Measurements from ENCODE around the gene SLC43A3. TPM values are rescaled to one million over a fixed set of nuclear protein-coding genes. Genes with fewer than 3 reads are reported as not detected.

SLC43A3 gene
- total RNA-seq, 2 experiments from 2014 or later, result 41.3 to 62.1 TPM

GRCh38 chr11:57462597-57462996, 35.7 kb upstream of the SLC43A3 start:
- ChIA-PET CTCF (ENCODE audit: unreplicated experiment) (no interaction called here), POLR2A (no interaction called here)
- intact Hi-C loops (cut with micrococcal nuclease; ENCODE audit: unreplicated experiment), result loop anchor here (10.0 kb wide), 1 partner anchor 1052 kb away; no protein-coding TSS in a partner anchor
- peaks cover 26% of the 10 kb centered on the region for H3K4me1 ChIP-seq (ENCODE audit: insufficient read depth, low read length, poor library complexity, severe bottlenecking)
- H3K4me3 ChIP-seq (ENCODE audit: low read depth, low read length, poor library complexity, severe bottlenecking), result no peak overlapping the region
- H3K79me2 ChIP-seq (ENCODE audit: insufficient read depth, low read depth, low read length), result no peaks in the 10 kb centered on the region
- TF ChIP-seq CTCF (conservative IDR thresholded peaks at IDR 0.05; ENCODE audit: low read length), result no peak
- TF ChIP-seq EZH2phosphoT487 (IDR thresholded peaks at IDR 0.05; ENCODE audit: borderline replicate concordance, low read depth, low read length), result no peak
- no peaks in the 10 kb centered on the region for H3K36me3 ChIP-seq (ENCODE audit: insufficient read depth, low read length)
- no peak for DNase-seq (ENCODE audit: low spot score)
- H3K27ac ChIP-seq (ENCODE audit: low read depth, low read length, poor library complexity, severe bottlenecking), result no peak overlapping the region
- BruUV-seq (replicated peaks), result no TSS peak
- no peaks in the 10 kb centered on the region for H3K9me2 ChIP-seq (ENCODE audit: insufficient read depth, low read length)
- H3K9me3 ChIP-seq (ENCODE audit: low read length), result no peaks in the 10 kb centered on the region
- H2AFZ ChIP-seq (ENCODE audit: low read length), result no peak overlapping the region
- H3K4me2 ChIP-seq (ENCODE audit: low read length), result no peak overlapping the region
- no peaks in the 10 kb centered on the region for H4K20me1 ChIP-seq (ENCODE audit: insufficient read depth, low read length)

GRCh38 chr11:57461841-57462489, 35.0 kb upstream of the SLC43A3 start:
- Histone ChIP-seq H4K20me1 (ENCODE audit: insufficient read depth, low read length) (no peaks in the 10 kb centered on the region), H3K9me2 (ENCODE audit: insufficient read depth, low read length) (no peaks in the 10 kb centered on the region), H3K79me2 (ENCODE audit: insufficient read depth, low read depth, low read length) (no peaks in the 10 kb centered on the region), H3K4me1 (ENCODE audit: insufficient read depth, low read length, poor library complexity, severe bottlenecking) (peaks cover 27% of the 10 kb centered on the region), H3K4me2 (ENCODE audit: low read length) (no peak overlapping the region), H3K27ac (ENCODE audit: low read depth, low read length, poor library complexity, severe bottlenecking) (no peak overlapping the region), H2AFZ (ENCODE audit: low read length) (no peak overlapping the region), H3K4me3 (ENCODE audit: low read depth, low read length, poor library complexity, severe bottlenecking) (no peak overlapping the region), H3K36me3 (ENCODE audit: insufficient read depth, low read length) (no peaks in the 10 kb centered on the region), H3K9me3 (ENCODE audit: low read length) (no peaks in the 10 kb centered on the region)
- DNase-seq (ENCODE audit: low spot score), result no peak
- CTCF ChIA-PET (ENCODE audit: unreplicated experiment), result no interaction called here
- BruUV-seq (replicated peaks), result no TSS peak
- POLR2A ChIA-PET, result no interaction called here
- no peak for TF ChIP-seq CTCF (conservative IDR thresholded peaks at IDR 0.05; ENCODE audit: low read length)
- no peak for TF ChIP-seq EZH2phosphoT487 (IDR thresholded peaks at IDR 0.05; ENCODE audit: borderline replicate concordance, low read depth, low read length)
- intact Hi-C loops (cut with micrococcal nuclease; ENCODE audit: unreplicated experiment), result loop anchor here (2.0 to 10.0 kb wide), 2 partner anchors 19 to 1053 kb away; no protein-coding TSS in a partner anchor
